ENCODE results near the gene DLG2. TPM values are rescaled to one million over a fixed set of nuclear protein-coding genes. Genes with fewer than 3 reads are reported as not detected.
A peak's percentile ranks its signal among the peaks of the same experiment; 100 is the strongest.

DLG2 gene
- total and polyA plus RNA-seq, 4 donors: 0.30 to 5.5 (median 0.68) TPM

DNA sequence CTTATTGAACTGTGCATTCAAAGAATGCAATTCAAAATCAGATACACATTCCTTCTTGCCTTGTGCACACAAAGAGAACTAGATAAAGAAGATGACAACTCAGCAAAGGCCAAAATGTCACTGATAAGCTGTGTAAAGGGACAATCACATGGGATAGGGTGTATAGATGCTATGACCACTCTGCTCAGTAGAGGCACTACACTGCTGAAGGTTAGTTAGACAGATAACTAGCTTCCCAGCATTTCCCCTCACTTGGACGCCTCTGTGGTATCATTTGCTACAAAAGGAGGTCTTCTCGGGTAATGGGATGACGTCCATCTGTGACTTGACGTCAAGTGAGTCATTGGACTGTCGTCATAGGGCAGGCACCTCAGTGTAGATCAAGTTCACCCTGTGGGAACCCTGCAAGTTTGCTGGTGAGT is 1916.0 kb downstream of the DLG2 start:
- Histone ChIP-seq H3K27ac (ENCODE audit: low read depth in 1 of 2, low read length in 2 of 2) (no peak overlapping the region), H3K4me1 (ENCODE audit: control insufficient read depth in 4 of 4, insufficient read depth in 4 of 4, low read length in 3 of 4) (no peaks in the 10 kb centered on the region), H3K9ac (ENCODE audit: low read depth in 1 of 2, low read length in 2 of 2) (no peak overlapping the region), H3K36me3 (ENCODE audit: control insufficient read depth in 4 of 4, insufficient read depth in 3 of 4, low read depth in 1 of 4, low read length in 3 of 4) (no peaks in the 10 kb centered on the region), H3K4me3 (ENCODE audit: low read depth in 1 of 3, low read length in 3 of 3) (no peak overlapping the region), H3K27me3 (ENCODE audit: control insufficient read depth in 4 of 4, insufficient read depth in 4 of 4, low read length in 3 of 4) (no peaks in the 10 kb centered on the region), H3K9me3 (ENCODE audit: control insufficient read depth in 4 of 4, low read length in 3 of 4) (no peaks in the 10 kb centered on the region)
- 80% methylated on average over 5 of the region's 5 CpGs for WGBS
- no peak for DNase-seq (ENCODE audit: low spot score)
- TF ChIP-seq RAD21 (IDR thresholded peaks at IDR 0.05) (peak in 1 of 2 donors; percentile 10), NR2F2 (IDR thresholded peaks at IDR 0.05) (peak; percentile 47), RXRA (IDR thresholded peaks at IDR 0.05) (no peak), FOXA2 (IDR thresholded peaks at IDR 0.05) (peak; percentile 9), TAF1 (conservative IDR thresholded peaks at IDR 0.05) (no peak)

DNA sequence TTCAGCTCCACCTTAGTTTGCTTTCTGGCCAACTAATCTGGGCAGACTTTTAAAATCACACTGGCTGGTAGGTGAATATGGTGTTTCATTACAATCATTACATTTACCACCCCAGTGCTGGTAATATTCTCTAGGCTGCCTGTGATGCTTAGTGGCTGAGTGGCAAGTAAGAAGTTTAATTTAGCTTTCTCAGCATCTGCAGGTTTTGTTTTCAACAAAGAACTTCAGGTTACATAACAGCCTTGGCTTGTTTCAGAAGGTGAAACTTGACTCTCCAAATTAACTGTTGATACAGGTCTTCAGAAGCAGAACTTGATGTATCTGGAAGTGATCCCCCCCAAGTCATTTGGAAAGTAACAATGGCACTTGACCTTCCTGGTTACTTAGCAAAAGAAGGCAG is 1917.7 kb downstream of the DLG2 start:
- Histone ChIP-seq H3K27ac (ENCODE audit: low read depth in 1 of 2, low read length in 2 of 2) (no peak overlapping the region), H3K36me3 (ENCODE audit: control insufficient read depth in 4 of 4, insufficient read depth in 3 of 4, low read depth in 1 of 4, low read length in 3 of 4) (no peaks in the 10 kb centered on the region), H3K27me3 (ENCODE audit: control insufficient read depth in 4 of 4, insufficient read depth in 4 of 4, low read length in 3 of 4) (no peaks in the 10 kb centered on the region), H3K9me3 (ENCODE audit: control insufficient read depth in 4 of 4, low read length in 3 of 4) (no peaks in the 10 kb centered on the region), H3K4me3 (ENCODE audit: low read depth in 1 of 3, low read length in 3 of 3) (no peak overlapping the region), H3K9ac (ENCODE audit: low read depth in 1 of 2, low read length in 2 of 2) (no peak overlapping the region), H3K4me1 (ENCODE audit: control insufficient read depth in 4 of 4, insufficient read depth in 4 of 4, low read length in 3 of 4) (no peaks in the 10 kb centered on the region)
- DNase-seq (ENCODE audit: low spot score): no peak
- TF ChIP-seq SP1 (IDR thresholded peaks at IDR 0.05) (no peak), FOXA1 (IDR thresholded peaks at IDR 0.05) (no peak), JUND (IDR thresholded peaks at IDR 0.05) (no peak), HNF4G (IDR thresholded peaks at IDR 0.05) (no peak), RAD21 (IDR thresholded peaks at IDR 0.05) (no peak), FOXA2 (IDR thresholded peaks at IDR 0.05) (no peak), TAF1 (conservative IDR thresholded peaks at IDR 0.05) (no peak), EGR1 (IDR thresholded peaks at IDR 0.05; ENCODE audit: low read depth in 2 of 2) (no peak), NR2F2 (IDR thresholded peaks at IDR 0.05) (no peak), RXRA (IDR thresholded peaks at IDR 0.05) (no peak)
- TF ChIP-seq, protein P1, sequence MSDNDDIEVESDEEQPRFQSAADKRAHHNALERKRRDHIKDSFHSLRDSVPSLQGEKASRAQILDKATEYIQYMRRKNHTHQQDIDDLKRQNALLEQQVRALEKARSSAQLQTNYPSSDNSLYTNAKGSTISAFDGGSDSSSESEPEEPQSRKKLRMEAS (IDR thresholded peaks at IDR 0.05): no peak
- TF ChIP-seq, protein P2, sequence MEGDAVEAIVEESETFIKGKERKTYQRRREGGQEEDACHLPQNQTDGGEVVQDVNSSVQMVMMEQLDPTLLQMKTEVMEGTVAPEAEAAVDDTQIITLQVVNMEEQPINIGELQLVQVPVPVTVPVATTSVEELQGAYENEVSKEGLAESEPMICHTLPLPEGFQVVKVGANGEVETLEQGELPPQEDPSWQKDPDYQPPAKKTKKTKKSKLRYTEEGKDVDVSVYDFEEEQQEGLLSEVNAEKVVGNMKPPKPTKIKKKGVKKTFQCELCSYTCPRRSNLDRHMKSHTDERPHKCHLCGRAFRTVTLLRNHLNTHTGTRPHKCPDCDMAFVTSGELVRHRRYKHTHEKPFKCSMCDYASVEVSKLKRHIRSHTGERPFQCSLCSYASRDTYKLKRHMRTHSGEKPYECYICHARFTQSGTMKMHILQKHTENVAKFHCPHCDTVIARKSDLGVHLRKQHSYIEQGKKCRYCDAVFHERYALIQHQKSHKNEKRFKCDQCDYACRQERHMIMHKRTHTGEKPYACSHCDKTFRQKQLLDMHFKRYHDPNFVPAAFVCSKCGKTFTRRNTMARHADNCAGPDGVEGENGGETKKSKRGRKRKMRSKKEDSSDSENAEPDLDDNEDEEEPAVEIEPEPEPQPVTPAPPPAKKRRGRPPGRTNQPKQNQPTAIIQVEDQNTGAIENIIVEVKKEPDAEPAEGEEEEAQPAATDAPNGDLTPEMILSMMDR (IDR thresholded peaks at IDR 0.05; ENCODE audit: low read depth, low read length, missing input control): no peak
- TF ChIP-seq, protein P3, sequence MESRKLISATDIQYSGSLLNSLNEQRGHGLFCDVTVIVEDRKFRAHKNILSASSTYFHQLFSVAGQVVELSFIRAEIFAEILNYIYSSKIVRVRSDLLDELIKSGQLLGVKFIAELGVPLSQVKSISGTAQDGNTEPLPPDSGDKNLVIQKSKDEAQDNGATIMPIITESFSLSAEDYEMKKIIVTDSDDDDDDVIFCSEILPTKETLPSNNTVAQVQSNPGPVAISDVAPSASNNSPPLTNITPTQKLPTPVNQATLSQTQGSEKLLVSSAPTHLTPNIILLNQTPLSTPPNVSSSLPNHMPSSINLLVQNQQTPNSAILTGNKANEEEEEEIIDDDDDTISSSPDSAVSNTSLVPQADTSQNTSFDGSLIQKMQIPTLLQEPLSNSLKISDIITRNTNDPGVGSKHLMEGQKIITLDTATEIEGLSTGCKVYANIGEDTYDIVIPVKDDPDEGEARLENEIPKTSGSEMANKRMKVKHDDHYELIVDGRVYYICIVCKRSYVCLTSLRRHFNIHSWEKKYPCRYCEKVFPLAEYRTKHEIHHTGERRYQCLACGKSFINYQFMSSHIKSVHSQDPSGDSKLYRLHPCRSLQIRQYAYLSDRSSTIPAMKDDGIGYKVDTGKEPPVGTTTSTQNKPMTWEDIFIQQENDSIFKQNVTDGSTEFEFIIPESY (IDR thresholded peaks at IDR 0.05): no peak

DNA sequence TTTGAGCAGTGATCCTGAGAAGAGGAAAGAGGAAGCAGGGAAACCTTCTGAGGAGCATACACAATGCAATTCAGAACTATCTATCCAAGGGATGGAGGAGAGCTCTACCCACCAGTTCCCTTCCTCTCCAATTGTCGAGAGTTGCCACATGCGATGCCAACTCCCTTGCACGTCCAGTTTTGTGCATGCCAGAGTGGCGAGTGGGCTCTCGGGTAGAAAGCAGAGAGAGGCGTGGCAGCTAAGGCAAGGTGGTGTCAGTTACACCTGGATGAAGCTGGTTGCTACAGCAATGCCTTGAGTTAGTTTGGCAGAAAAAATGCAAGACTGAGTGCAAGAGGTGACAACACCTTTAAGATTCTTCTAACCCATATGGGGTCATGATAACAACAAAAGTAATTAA is 1920.6 kb downstream of the DLG2 start:
- no peaks in the 10 kb centered on the region for H3K27me3 ChIP-seq (ENCODE audit: control insufficient read depth in 4 of 4, insufficient read depth in 4 of 4, low read length in 3 of 4)
- no peaks in the 10 kb centered on the region for H3K4me1 ChIP-seq (ENCODE audit: control insufficient read depth in 4 of 4, insufficient read depth in 4 of 4, low read length in 3 of 4)
- H3K27ac ChIP-seq (ENCODE audit: low read depth in 1 of 2, low read length in 2 of 2): no peak overlapping the region
- H3K4me3 ChIP-seq (ENCODE audit: low read depth in 1 of 3, low read length in 3 of 3): no peak overlapping the region
- H3K9me3 ChIP-seq (ENCODE audit: control insufficient read depth in 4 of 4, low read length in 3 of 4): no peaks in the 10 kb centered on the region
- DNase-seq (ENCODE audit: low spot score): no peak
- WGBS: 88% methylated on average over 6 of the region's 6 CpGs
- no peak overlapping the region for H3K9ac ChIP-seq (ENCODE audit: low read depth in 1 of 2, low read length in 2 of 2)
- H3K36me3 ChIP-seq (ENCODE audit: control insufficient read depth in 4 of 4, insufficient read depth in 3 of 4, low read depth in 1 of 4, low read length in 3 of 4): no peaks in the 10 kb centered on the region
- TF ChIP-seq, protein P2 (IDR thresholded peaks at IDR 0.05; ENCODE audit: low read depth, low read length, missing input control): no peak
- TF ChIP-seq GABPA (IDR thresholded peaks at IDR 0.05 in 1 of 2, conservative IDR thresholded peaks at IDR 0.05 in 1 of 2): no peak
- no peak for TF ChIP-seq RXRA (IDR thresholded peaks at IDR 0.05)
- TF ChIP-seq SP1 (IDR thresholded peaks at IDR 0.05): no peak
- no peak for TF ChIP-seq NR2F2 (IDR thresholded peaks at IDR 0.05)
- TF ChIP-seq, protein P1 (IDR thresholded peaks at IDR 0.05): no peak
- no peak for TF ChIP-seq TAF1 (conservative IDR thresholded peaks at IDR 0.05)
- no peak for TF ChIP-seq JUND (IDR thresholded peaks at IDR 0.05)
- no peak for TF ChIP-seq HNF4G (IDR thresholded peaks at IDR 0.05)
- TF ChIP-seq FOXA1 (IDR thresholded peaks at IDR 0.05): no peak
- TF ChIP-seq EGR1 (IDR thresholded peaks at IDR 0.05; ENCODE audit: low read depth in 2 of 2): no peak
- no peak for TF ChIP-seq YY1 (IDR thresholded peaks at IDR 0.05)
- TF ChIP-seq HNF4A (conservative IDR thresholded peaks at IDR 0.05): no peak
- TF ChIP-seq, protein P3 (IDR thresholded peaks at IDR 0.05): no peak
- no peak for TF ChIP-seq FOXA2 (IDR thresholded peaks at IDR 0.05)
- no peak for TF ChIP-seq RAD21 (IDR thresholded peaks at IDR 0.05)
- TF ChIP-seq, protein P4, sequence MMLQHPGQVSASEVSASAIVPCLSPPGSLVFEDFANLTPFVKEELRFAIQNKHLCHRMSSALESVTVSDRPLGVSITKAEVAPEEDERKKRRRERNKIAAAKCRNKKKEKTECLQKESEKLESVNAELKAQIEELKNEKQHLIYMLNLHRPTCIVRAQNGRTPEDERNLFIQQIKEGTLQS (IDR thresholded peaks at IDR 0.05): no peak
